HCT116 (cell line): ENCODE results near the gene ATXN7L2.

Source experiments
- ATF3 ChIP-seq: IDR thresholded peaks from 2 replicates; pipeline ENCODE4 v1.6.1; 2012
- CEBPB ChIP-seq: IDR thresholded peaks from 2 replicates; pipeline ENCODE4 v1.6.1; 2012; ENCODE audit warnings: low read depth
- CTCF ChIP-seq, 3 experiments: fragments of 200-600 bp in 1 of 3; sonication (generic) in 1 of 3; IDR thresholded peaks in 2 of 3; conservative IDR thresholded peaks in 1 of 3; 2 replicates each; pipeline ENCODE4 v1.5.1; 2012 to 2017; ENCODE audit warnings: low read depth in 2 of 3, low read length in 2 of 3, antibody characterized with exemption in 1 of 3, borderline replicate concordance in 1 of 3, control low read depth in 1 of 3, mild to moderate bottlenecking in 1 of 3, mixed read lengths in 1 of 3, mixed run types in 1 of 3, moderate library complexity in 1 of 3; ENCODE audit not compliant: insufficient read depth in 1 of 3
- MAX ChIP-seq: IDR thresholded peaks from 2 replicates; pipeline ENCODE4 v1.6.1; 2012
- POLR2A ChIP-seq: IDR thresholded peaks from 2 replicates; pipeline ENCODE4 v1.7.0; 2011; ENCODE audit warnings: borderline replicate concordance; ENCODE audit not compliant: insufficient read depth, insufficient read length; ENCODE audit errors: extremely low read depth
- REST ChIP-seq: IDR thresholded peaks from 2 replicates; pipeline ENCODE4 v1.6.1; 2012; ENCODE audit warnings: low read depth
- SP1 ChIP-seq: IDR thresholded peaks from 2 replicates; pipeline ENCODE4 v1.6.1; 2012; ENCODE audit warnings: low read depth
- YY1 ChIP-seq: IDR thresholded peaks from 2 replicates; pipeline ENCODE4 v1.6.1; 2011; ENCODE audit warnings: low read length, low read depth, moderate library complexity, mild to moderate bottlenecking; ENCODE audit not compliant: insufficient replicate concordance; ENCODE audit errors: extremely low read depth
- ZBTB33 ChIP-seq: IDR thresholded peaks from 2 replicates; pipeline ENCODE4 v1.6.1; 2011; ENCODE audit warnings: mild to moderate bottlenecking, low read length, moderate library complexity; ENCODE audit not compliant: insufficient replicate concordance; ENCODE audit errors: extremely low read depth
- ZFX ChIP-seq: fragments of 450-650 bp; IDR thresholded peaks from 2 replicates; pipeline ENCODE4 v1.6.1; 2017

- TF ChIP-seq ATF3 (no peak), CTCF (IDR thresholded peaks at IDR 0.05 in 2 of 3, conservative IDR thresholded peaks at IDR 0.05 in 1 of 3; ENCODE audit: borderline replicate concordance in 1 of 3, insufficient read depth in 1 of 3, low read depth in 2 of 3, low read length in 2 of 3) (no peak), CEBPB (no peak), POLR2A (no peak), REST (no peak), YY1 (no peak), MAX (no peak), ZFX (no peak), SP1 (no peak), ZBTB33 (no peak)
These were observed 9.0 kb upstream of the ATXN7L2 start for GRCh38 chr1:109474697-109475096.
